Fibroblast of pulmonary artery (primary cell): ENCODE data around the gene GABRG3.

ENCODE experiments used
- DNase-seq: peaks from one replicate; pipeline ENCODE4 v3.0.0-alpha.2; 2010; ENCODE audit warnings: low read depth
- H3K4me3 ChIP-seq: replicated peaks from 2 replicates; pipeline ENCODE4 v1.5.1; 2011; ENCODE audit warnings: low read depth, mild to moderate bottlenecking, control low read depth, low read length, moderate library complexity
- CTCF ChIP-seq: IDR thresholded peaks from 2 replicates; pipeline ENCODE4 v1.5.1; 2011; ENCODE audit warnings: mild to moderate bottlenecking, control low read depth, low read length, inconsistent platforms; ENCODE audit errors: missing control alignments

GABRG3 gene

GRCh38 chr15:27582726-27583410 lies 611.9 kb downstream of the GABRG3 start:
- TF ChIP-seq CTCF: no peak
- DNase-seq: peak; percentile 23
- no peak overlapping the region for H3K4me3 ChIP-seq

GRCh38 chr15:27583651-27584050 lies 612.7 kb downstream of the GABRG3 start:
- no peak overlapping the region for H3K4me3 ChIP-seq
- DNase-seq: no peak
- no peak for TF ChIP-seq CTCF

- DNase-seq: no peak
- no peak overlapping the region for H3K4me3 ChIP-seq
- TF ChIP-seq CTCF: no peak
These were observed 614.2 kb downstream of the GABRG3 start for GRCh38 chr15:27585041-27585640.

GRCh38 chr15:27587810-27588209 lies 616.8 kb downstream of the GABRG3 start:
- H3K4me3 ChIP-seq: no peak overlapping the region
- no peak for DNase-seq
- TF ChIP-seq CTCF: no peak

- no peak for DNase-seq
- TF ChIP-seq CTCF: no peak
- H3K4me3 ChIP-seq: no peak overlapping the region
These were observed 618.3 kb downstream of the GABRG3 start for GRCh38 chr15:27589260-27589659.

GRCh38 chr15:27589782-27590181 lies 618.8 kb downstream of the GABRG3 start:
- no peak for DNase-seq
- TF ChIP-seq CTCF: no peak
- H3K4me3 ChIP-seq: no peak overlapping the region
